ENCODE data around the gene SELENOK.

The SELENOK gene

GRCh38 chr3:53842436-53843194 is 49.0 kb downstream of the SELENOK start:
- DNase-seq (ENCODE audit: low read depth): no peak

GRCh38 chr3:53841296-53841695 is 50.4 kb downstream of the SELENOK start:
- no peak for DNase-seq (ENCODE audit: low read depth)

- no peak for DNase-seq (ENCODE audit: low read depth)
Observed at GRCh38 chr3:53837331-53837730, 54.3 kb downstream of the SELENOK start.

GRCh38 chr3:53836084-53836872 is 55.4 kb downstream of the SELENOK start:
- no peak for DNase-seq (ENCODE audit: low read depth)

GRCh38 chr3:53835257-53835656 is 56.4 kb downstream of the SELENOK start:
- no peak for DNase-seq (ENCODE audit: low read depth)

GRCh38 chr3:53834429-53835095 is 57.1 kb downstream of the SELENOK start:
- DNase-seq (ENCODE audit: low read depth): no peak
